ENCODE data around the gene PYCARD. TPM values are rescaled to one million over a fixed set of nuclear protein-coding genes. Genes with fewer than 3 reads are reported as not detected.

Gene PYCARD
- total and polyA plus RNA-seq, 9 of the 15 experiments (the other 6 are each of a cell fraction or from before 2014, with no cell fraction given) = 1.3 to 28.4 (median 6.0) TPM

GRCh38 chr16:31242206-31242605 lies 39.6 kb upstream of the PYCARD start (continued):
- TF ChIP-seq CEBPZ (IDR thresholded peaks at IDR 0.05; ENCODE audit: borderline replicate concordance, low read depth, low read length) (no peak), NFE2L1 (tag; IDR thresholded peaks at IDR 0.05; ENCODE audit: borderline replicate concordance, low read depth) (no peak), ATF1 (CRISPR knock-in tag; IDR thresholded peaks at IDR 0.05) (no peak), ATF1 (tag; IDR thresholded peaks at IDR 0.05) (no peak), EP300 (IDR thresholded peaks at IDR 0.05; ENCODE audit: low read length) (no peak), RHOXF2B (CRISPR knock-in tag; conservative IDR thresholded peaks at IDR 0.05) (no peak), RBM17 (IDR thresholded peaks at IDR 0.05; ENCODE audit: borderline replicate concordance, low read depth, low read length) (no peak), NFE2 (IDR thresholded peaks at IDR 0.05; ENCODE audit: low read depth) (no peak), ZNF75A (CRISPR knock-in tag; IDR thresholded peaks at IDR 0.05) (no peak), ZBTB26 (CRISPR knock-in tag; IDR thresholded peaks at IDR 0.05) (no peak), SMARCB1 (IDR thresholded peaks at IDR 0.05; ENCODE audit: insufficient read length, low read depth) (no peak), ATF2 (CRISPR knock-in tag; IDR thresholded peaks at IDR 0.05) (no peak), U2AF2 (optimal IDR thresholded peaks at IDR 0.05; ENCODE audit: low read depth, low read length) (no peak), EHMT2 (IDR thresholded peaks at IDR 0.05) (no peak)

All from K562 (cell line).